Measurements from ENCODE around the gene DSE.

Gene DSE

GRCh38 chr6:116433206-116433712 lies 62.5 kb downstream of the DSE start:
- DNase-seq (ENCODE audit: low read depth) = no peak
- no peak for TF ChIP-seq CTCF (IDR thresholded peaks at IDR 0.05; ENCODE audit: control insufficient read depth, extremely low read depth, insufficient read depth)
- no peak overlapping the region for H3K4me3 ChIP-seq (ENCODE audit: low read depth, low read length)

GRCh38 chr6:116434056-116434725 lies 63.4 kb downstream of the DSE start:
- TF ChIP-seq CTCF (IDR thresholded peaks at IDR 0.05; ENCODE audit: control insufficient read depth, extremely low read depth, insufficient read depth) = no peak
- no peak for DNase-seq (ENCODE audit: low read depth)
- H3K4me3 ChIP-seq (ENCODE audit: low read depth, low read length) = no peak overlapping the region

- TF ChIP-seq CTCF (IDR thresholded peaks at IDR 0.05; ENCODE audit: control insufficient read depth, extremely low read depth, insufficient read depth) = no peak
- no peak overlapping the region for H3K4me3 ChIP-seq (ENCODE audit: low read depth, low read length)
- DNase-seq (ENCODE audit: low read depth) = no peak
Measured at GRCh38 chr6:116436586-116436985, 65.8 kb downstream of the DSE start.

GRCh38 chr6:116437656-116438055 lies 66.9 kb downstream of the DSE start:
- no peak for TF ChIP-seq CTCF (IDR thresholded peaks at IDR 0.05; ENCODE audit: control insufficient read depth, extremely low read depth, insufficient read depth)
- no peak for DNase-seq (ENCODE audit: low read depth)
- no peak overlapping the region for H3K4me3 ChIP-seq (ENCODE audit: low read depth, low read length)

GRCh38 chr6:116438590-116439448 lies 68.1 kb downstream of the DSE start:
- no peak for TF ChIP-seq CTCF (IDR thresholded peaks at IDR 0.05; ENCODE audit: control insufficient read depth, extremely low read depth, insufficient read depth)
- H3K4me3 ChIP-seq (ENCODE audit: low read depth, low read length) = no peak overlapping the region
- DNase-seq (ENCODE audit: low read depth) = no peak

GRCh38 chr6:116439522-116440051 lies 68.8 kb downstream of the DSE start:
- no peak for TF ChIP-seq CTCF (IDR thresholded peaks at IDR 0.05; ENCODE audit: control insufficient read depth, extremely low read depth, insufficient read depth)
- DNase-seq (ENCODE audit: low read depth) = no peak
- H3K4me3 ChIP-seq (ENCODE audit: low read depth, low read length) = no peak overlapping the region
